Germinal center (tissue), 1 donor: ENCODE results near the gene SLC30A7.
"Not testable (repeated sequence)": the region's sequence is repeated elsewhere in the genome, so short reads cannot be mapped to it uniquely, and the experiment has no call there.

Experiments used
- DNase-seq: peaks from one replicate; pipeline ENCODE4 v3.0.0; 2012; ENCODE audit warnings: mixed read lengths, low spot score

SLC30A7 gene

DNA sequence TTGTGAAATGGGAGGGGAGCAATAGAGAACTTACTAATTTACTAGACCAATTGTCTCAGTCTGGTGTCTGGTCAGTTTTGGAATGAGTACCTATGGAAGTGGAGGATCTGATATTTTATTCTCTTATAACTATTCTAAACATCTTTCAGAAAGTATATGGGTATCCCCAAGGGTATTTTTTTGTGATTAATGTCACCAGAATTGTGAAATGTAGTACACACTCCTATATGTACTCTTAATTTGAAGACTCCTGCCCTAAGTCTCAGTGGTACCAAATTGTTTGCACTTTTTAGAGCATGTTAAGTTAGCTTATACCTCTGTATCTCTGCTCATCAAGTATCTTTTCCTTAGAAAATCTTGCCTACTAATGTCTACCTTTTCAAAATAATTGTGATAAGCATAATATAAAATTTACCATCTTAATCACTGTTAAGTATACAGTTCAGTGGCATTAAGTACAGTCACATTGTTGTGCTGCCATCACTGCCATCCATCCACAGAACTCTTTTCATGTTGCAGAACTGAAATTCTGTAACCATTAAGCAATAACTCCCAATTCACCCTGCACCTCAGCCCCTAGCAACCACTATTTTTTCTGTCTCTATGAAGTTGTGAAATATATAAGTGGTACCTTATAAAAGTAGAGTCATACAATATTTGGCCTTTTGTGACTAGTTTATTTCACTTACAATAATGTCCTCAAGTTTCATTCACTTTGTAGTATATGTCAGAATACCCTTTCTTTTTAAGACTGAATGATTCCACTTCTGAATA, 40.5 kb downstream of the SLC30A7 start:
- DNase-seq: no peak

DNA sequence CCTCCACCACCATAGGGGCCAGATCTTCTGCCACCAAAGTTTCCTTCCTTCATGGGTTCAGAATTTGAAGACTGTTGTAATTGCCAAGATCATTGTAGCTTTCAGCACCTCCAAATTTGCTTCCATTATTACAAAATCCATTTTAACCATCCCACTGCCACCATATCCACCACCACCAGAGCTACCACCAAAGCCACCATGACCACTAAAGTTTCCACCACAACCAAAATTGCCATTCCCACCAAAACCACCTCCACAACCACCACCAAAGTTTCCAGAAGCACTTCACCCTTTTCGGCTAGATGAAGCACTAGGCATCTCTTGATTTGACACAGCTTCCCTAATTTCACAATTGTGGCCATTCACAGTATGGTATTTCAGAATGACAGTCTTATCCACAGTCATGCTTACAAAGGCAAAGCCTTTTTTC, 45.2 kb downstream of the SLC30A7 start:
- no peak for DNase-seq

DNA sequence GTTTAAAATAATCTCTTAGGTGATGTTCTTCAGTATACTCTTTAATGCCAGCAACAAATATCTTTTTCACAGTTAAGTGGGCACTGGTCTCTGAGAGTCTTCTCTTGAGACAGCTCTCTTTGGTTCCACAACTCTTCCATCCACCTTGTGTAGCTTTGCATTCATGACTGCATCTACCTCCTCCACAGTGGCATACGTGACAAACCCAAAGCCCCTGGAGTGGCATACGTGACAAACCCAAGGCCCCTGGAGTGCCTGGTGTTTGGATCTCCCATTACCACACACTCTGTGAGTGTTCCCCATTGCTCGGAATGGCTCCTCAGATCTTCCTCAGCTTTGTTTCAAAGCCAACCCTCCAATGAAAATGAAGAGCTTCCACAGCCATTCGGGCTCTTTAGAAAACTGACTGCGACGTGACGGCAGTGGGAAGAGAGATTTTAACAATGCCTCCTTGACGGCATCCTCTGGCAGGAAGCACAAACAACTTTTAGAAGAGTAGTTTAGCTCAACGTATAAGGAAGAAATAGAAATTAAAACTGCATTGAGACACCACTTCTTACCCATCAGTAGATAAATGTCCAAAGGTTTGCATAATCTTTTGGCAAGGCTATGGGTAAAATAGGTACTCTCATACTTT, 45.8 kb downstream of the SLC30A7 start:
- no peak for DNase-seq

DNA sequence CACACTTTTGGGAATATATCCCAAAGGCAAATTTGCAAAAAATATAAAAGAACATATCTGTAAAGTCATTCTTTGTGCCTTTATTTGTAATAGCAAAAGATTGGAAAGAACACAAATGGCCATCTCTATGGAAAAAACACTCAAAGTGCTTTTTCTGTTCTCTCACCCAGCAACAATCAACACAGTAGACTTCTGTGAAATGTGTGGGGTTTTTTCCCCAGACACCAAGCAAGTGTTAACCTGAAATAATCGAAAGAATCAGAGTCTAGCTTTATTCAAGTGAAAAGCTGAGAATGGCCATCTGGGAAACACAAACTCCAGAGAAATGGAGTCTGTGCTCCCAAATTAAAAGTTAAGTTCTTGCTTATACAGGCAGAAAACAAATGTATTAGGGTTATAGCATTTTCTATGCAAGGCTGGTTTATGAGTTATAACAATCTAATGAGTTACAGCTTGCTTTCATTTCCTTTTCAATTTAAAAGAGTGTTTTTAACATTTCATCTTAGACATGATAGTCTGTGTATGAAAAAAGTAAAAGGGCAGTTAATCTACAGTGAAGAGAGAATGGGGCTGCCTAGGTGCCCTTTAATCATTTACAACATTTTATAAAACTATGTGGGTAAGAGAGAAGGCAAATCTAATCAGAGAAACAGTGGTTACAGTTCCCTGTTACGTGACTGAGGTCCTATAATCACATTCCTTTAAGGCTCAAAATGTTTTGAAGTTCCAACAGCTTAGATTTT, 46.6 kb downstream of the SLC30A7 start:
- no peak for DNase-seq

DNA sequence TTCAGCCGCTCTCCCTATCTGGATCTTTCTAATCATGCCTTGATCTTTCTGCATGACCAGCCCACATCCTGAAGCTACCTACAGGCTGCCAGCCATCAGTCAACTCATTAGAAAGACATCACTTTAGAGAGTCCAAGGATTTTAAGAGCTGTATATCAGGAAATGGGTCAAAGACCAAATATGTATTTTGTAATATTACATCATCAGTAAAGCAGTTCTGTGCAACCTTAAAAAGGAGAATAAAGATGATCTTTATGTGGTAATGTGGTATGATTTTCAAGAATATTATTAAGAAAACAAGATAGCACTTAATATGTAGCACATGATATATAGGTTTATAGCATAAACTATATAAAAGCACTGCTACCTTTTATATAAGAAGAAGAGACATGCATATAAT, 47.6 kb downstream of the SLC30A7 start:
- no peak for DNase-seq

DNA sequence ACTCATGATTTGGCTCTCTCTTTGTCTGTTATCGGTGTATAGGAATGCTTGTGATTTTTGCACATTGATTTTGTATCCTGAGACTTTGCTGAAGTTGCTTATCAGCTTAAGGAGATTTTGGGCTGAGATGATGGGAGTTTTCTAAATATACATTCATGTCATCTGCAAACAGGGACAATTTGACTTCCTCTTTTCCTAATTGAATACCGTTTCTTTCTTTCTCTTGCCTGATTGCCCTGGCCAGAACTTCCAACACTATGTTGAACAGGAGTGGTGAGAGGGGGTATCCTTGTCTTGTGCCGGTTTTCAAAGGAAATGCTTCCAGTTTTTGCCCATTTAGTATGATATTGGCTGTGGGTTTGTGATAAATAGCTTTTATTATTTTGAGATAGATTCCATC, 50.2 kb downstream of the SLC30A7 start:
- DNase-seq: not testable (repeated sequence)

DNA sequence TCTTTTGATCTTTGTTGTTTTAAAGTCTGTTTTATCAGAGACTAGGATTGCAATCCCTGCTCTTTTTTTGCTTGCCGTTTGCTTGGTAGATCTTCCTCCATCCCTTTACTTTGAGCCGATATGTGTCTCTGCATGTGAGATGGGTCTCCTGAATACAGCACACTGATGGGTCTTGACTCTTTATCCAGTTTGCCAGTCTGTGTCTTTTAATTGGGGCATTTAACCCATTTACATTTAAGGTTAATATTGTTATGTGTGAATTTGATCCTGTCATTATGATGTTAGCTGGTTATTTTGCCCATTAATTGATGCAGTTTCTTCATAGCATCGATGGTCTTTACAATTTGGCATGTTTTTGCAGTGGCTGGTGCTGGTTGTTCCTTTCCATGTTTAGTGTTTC, 51.9 kb downstream of the SLC30A7 start:
- not testable (repeated sequence) for DNase-seq

DNA sequence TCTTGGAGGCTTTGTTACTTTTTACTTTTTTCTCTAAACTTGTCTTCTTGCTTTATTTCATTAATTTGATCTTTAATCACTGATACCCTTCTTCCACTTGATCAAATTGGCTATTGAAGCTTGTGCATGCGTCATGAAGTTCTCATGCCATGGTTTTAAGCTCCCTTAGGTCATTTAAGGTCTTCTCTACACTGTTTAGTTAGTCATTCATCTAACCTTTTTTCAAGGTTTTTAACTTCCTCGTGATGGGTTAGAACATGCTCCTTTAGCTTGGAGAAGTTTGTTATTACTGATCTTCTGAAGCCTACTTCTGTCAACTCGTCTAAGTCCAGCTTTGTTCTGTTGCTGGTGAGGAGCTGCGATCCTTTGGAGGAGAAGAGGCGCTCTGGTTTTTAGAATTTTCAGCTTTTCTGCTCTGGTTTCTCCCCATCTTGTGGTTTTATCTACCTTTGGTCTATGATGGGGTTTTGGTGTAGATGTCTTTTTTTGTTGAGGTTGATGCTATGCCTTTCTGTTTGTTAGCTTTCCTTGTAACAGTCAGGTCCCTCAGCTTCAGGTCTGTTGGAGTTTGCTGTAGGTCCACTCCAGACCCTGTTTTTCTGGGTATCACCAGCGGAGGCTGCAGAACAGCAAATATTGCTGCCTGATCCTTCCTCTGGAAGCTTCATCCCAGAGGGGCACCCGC, 53.0 kb downstream of the SLC30A7 start:
- not testable (repeated sequence) for DNase-seq

DNA sequence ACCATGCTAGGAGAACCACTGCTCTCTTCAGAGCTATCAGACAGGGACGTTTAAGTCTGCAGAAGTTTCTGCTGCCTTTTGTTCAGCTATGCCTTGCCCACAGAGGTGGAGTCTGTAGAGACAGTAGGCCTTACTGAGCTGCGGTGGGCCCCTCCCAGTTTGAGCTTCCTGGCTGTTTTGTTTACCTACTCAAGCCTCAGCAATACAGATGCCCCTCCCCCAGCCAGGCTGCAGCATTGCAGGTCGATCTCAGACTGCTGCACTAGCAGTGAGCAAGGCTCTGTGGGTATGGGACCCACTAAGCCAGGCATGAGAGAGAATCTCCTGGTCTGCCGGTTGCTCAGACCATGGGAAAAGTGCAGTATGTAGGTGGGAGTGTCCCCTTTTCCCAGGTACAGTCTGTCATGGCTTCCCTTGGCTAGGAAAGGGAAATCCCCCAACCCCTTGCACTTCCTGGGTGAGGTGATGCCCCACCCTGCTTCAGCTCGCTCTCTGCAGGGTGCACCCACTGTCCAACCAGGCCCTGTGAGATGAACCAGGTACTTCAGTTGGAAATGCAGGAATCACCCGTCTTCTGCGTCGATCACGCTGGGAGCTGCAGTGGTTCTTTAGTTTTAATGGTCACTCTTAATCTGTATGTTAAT, 53.7 kb downstream of the SLC30A7 start:
- DNase-seq: not testable (repeated sequence)

DNA sequence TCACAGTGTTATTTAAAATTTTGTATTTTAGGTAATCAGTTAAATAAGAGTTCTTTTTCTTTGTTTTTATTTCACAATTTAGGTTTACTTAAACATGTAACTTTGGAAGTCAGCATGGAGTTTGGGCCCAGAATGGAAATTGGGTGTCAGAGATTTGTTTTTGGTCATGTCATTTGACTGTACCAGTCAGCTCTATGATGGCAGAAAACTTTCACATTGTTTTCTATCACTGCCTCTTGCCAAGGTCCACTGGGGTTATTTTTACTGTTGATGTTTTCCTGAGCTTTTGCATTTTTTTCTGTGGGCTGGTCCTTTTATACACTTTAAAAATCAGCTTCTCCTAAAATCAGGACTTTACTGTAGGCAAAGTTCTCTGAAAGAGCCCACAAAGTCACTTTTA, 54.4 kb downstream of the SLC30A7 start:
- no peak for DNase-seq

DNA sequence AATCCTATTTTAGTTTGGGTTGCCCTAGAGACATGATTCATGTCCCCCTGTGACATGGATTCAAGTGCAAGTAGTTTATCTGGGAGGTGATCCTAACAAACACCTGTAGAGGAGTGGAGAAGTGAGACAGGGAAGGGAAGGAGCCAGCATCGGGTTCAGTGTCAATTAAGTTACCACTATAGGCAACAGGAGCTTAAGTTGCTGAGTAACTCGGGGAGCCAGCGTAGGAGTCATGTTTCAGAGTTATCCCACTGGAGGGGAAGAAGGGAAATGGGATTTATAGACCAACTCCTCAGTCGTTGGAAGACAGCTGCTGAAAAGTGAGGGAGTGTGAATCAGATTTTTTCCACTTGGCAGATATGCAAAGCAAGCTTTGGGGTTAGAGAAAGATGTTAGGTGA, 54.9 kb downstream of the SLC30A7 start:
- DNase-seq: no peak

DNA sequence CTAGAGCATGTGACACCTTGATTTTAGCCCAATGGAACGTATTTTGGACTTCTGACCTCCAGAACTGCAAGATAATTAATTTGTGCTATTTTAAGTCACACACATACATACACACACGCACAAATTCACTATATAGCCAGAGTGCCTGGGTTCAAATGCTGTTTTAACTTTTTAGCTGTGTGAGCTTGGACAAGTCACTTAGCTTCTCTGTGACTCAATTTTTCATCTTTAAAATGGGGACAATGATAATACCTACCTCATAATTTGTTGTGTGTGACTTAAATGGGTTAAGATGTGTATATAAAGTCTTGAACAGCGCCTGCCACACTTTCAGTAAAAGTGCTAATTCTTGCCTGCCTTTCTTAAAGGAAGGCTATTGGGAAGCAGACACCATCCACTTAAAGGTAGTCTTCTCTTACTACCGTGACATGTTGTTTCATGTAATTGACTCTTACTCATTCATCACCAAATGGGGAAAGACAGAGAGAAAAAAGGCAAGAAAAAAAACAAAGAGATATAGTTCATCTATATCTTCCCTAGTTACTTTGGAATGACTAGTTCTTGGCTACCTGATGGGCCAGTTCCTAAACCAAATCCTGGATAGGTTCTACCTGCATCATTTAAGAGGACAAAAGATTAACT, 56.3 kb downstream of the SLC30A7 start:
- DNase-seq: no peak

DNA sequence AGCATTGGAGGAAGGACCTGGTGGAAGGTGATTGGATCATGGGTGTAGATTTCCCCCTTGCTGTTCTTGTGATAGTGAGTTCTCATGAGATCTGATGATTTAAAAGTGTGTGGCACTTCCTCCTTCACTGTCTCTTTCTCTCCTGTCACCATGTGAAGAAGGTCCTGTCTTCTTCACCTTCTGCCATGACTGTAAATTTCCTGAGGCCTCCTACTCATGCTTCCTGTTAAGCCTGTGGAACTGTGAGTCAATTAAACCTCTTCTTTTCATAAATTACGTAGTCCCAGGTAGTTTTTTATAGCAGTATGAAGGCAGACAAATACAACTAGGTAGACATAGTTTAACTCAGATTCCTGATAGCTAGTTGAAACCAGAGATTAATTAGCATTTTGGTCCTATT, 57.1 kb downstream of the SLC30A7 start:
- DNase-seq: not testable (repeated sequence)

DNA sequence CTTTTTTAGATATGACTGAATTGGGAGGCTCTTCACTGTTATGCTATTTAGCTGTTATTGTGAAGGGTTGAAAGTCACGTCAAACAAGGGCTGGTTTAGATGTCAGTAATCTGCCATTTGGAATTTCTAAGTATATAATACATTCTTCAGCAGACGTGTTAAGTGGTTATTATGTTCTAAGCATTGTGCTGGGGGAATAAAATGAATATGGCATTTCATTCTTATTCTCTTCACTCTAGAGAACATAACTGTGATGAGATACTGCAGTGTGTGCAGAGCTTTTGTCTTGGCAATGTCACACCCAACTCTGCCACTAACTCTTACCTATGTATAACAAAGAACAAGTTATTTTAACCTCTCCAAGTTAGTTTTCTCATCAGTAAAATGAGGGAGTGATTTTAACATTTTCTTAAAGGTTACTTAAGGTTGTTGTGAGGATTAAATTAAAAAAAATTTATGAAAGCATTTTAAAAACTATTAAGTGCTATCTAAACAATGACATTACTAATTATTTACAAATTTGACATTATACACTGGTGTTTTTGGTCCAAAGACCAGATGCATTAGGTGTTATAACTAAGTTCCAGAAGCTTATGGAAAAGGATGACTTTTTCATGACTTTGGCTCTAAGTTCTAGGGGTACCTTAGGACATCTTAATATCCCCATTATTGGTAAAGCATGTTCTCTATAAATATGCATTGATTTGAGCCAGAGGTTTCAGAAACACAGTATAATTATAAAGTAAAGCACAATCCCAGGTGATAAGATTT, 58.3 kb downstream of the SLC30A7 start:
- no peak for DNase-seq

DNA sequence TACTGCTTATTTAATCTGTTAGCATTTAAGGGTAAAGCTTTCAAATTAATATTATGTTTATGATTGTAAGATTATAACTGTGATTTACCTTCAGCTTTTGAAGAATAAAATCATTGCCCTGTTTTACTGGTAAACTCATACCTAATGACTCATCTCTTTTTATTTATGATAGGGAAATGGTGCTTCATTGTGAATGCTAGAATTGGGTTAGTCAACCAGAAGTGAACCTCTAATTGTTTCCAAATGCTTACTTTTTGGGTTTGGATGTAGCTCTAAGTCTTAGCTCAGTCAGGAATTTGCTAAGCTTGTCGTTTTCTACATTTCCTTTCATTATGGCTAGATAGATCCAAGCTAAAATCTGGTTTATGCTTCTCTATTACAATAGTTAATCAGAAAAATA, 59.4 kb downstream of the SLC30A7 start:
- DNase-seq: no peak

DNA sequence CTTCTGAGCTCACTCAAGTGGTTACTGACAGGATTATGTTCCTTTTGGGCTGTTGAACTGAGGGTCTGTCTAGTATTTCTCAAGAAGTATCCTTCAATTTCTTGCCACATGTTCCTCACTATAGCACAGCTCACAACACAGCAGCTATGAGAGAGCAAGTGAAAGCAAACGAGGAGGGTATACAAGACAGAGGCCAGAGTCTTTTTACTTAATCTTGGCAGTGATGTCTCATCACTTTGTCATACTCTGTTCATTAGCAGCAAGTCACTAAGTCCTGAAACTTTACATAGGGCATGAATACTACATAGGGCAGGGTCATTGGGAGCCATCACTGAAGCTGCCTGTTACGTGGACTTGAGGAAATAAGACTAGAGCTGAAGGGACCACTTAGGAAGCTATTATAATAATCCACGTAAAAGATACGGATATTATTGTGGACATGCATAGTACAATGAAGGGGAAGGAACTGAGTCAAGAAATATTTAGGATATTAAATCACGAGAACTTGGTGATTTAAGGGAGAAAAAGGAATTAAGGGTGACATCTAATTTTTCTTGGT, 63.7 kb downstream of the SLC30A7 start:
- no peak for DNase-seq

DNA sequence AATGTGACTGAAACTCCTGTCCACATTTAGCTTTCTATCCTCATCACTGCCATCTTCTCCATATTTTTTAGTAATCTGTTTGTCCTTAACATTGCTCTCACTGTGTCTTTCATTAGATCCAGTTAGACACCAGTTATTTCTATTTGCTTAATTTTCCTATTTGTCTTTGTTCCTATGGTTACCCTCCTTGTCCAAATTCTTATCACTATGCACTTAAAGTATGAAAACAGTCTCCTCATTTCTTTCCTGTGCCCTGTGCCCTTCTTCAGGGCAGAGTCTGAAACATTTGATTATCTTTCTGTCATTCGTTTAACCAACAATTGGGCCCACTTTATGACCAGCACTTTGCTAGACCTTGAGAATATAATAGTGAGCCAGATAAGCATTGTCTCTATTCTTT, 64.2 kb downstream of the SLC30A7 start:
- DNase-seq: no peak

DNA sequence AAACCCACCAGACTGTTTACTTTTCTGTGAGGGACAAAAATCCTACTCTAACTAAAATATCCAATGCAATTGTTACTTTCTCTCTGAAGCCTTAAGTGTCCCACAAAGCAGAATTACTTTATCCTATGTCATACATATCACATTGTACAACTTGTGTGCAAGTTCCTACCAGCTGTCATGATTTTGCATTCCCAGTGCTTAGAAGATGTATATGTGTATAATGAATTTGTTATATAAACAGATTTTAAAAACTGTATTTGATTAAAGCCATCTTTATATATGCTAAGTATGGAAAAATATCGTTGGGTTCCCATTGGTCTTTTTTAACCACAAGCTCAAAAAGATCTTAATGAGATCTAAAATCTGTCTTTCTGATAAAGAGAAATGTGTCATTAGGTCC, 72.7 kb downstream of the SLC30A7 start:
- DNase-seq: no peak

DNA sequence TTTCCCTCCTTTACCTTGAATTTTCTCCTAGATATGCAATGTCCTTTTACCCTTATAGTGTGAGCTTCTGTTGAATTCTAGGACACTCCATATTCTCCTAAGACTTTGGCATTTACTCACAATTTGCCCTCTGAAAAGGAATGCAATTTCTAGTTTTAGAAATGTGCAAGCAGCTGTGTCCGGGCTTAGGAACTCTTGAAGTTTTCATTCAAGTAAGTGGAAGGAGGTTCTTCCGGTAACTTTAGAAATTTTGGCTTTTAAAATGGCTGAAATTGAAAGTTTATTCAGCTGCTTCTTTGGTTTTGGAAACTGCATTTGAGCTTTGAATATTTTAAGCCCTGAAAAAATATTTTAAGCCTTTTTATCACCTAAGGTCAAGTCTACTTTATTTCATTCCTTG, 73.4 kb downstream of the SLC30A7 start:
- DNase-seq: no peak

DNA sequence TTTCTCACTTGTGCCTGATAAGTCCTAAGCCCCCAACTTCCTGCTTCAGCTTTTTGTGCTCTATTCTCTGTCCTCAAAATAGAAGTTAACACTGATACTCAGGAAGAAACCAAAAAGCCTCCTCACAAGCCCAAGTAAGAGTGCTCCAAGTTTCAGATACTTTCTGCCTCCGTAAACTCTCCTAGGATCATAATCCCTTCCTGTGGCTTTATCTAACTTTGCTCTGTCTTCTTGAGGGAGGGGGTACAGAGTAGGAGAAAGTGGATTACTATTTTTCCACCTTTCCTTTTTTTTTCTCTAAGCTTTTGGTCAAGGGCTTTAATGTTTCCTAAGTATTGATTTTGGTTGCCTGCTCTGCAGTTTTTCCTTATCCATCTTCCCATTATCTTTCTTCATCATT, 75.1 kb downstream of the SLC30A7 start:
- DNase-seq: no peak
